H9 (cell line): ENCODE results near the gene RAB40B. TPM values are rescaled to one million over a fixed set of nuclear protein-coding genes. Genes with fewer than 3 reads are reported as not detected.

Experiments
- DNase-seq: peaks from one replicate; pipeline ENCODE4 v3.0.0-alpha.2; 2017
- H2AFZ ChIP-seq: one replicate; pipeline ENCODE4 v1.6.1; 2013; ENCODE audit warnings: mild to moderate bottlenecking, low read length, control low read depth, moderate library complexity
- H2AK5ac ChIP-seq: 2 replicates; pipeline ENCODE4 v1.6.1; 2013; ENCODE audit warnings: low read length, control low read depth, mixed read lengths; ENCODE audit not compliant: insufficient read length
- H2BK120ac ChIP-seq: one replicate; pipeline ENCODE4 v1.6.1; 2013; ENCODE audit warnings: low read depth, mild to moderate bottlenecking, low read length, control low read depth, inconsistent platforms; ENCODE audit not compliant: poor library complexity, severe bottlenecking
- H2BK12ac ChIP-seq: 2 replicates; pipeline ENCODE4 v1.6.1; 2013; ENCODE audit warnings: low read length, control low read depth, mixed read lengths, low read depth; ENCODE audit not compliant: insufficient read length
- H2BK15ac ChIP-seq: 2 replicates; pipeline ENCODE4 v1.6.1; 2013; ENCODE audit warnings: low read depth, low read length, control low read depth
- H2BK20ac ChIP-seq: one replicate; pipeline ENCODE4 v1.6.1; 2013; ENCODE audit warnings: low read depth, mild to moderate bottlenecking, low read length, control low read depth, inconsistent platforms; ENCODE audit not compliant: poor library complexity, severe bottlenecking
- H2BK5ac ChIP-seq: 2 replicates; pipeline ENCODE4 v1.6.1; 2013; ENCODE audit warnings: low read length, control low read depth, mixed read lengths; ENCODE audit not compliant: insufficient read length
- H3K14ac ChIP-seq: 2 replicates; pipeline ENCODE4 v1.6.1; 2013; ENCODE audit warnings: low read length, control low read depth; ENCODE audit not compliant: insufficient read depth
- H3K18ac ChIP-seq: 2 replicates; pipeline ENCODE4 v1.6.1; 2013; ENCODE audit warnings: low read depth, mild to moderate bottlenecking, mixed read lengths, low read length, control low read depth; ENCODE audit not compliant: insufficient read length
- H3K23ac ChIP-seq: 2 replicates; pipeline ENCODE4 v1.6.1; 2013; ENCODE audit warnings: low read length, control low read depth, mixed read lengths, low read depth; ENCODE audit not compliant: insufficient read length
- H3K23me2 ChIP-seq: 2 replicates; pipeline ENCODE4 v1.6.1; 2013; ENCODE audit warnings: low read depth, mild to moderate bottlenecking, mixed read lengths, low read length, control low read depth; ENCODE audit not compliant: insufficient read length, poor library complexity, severe bottlenecking
- H3K27ac ChIP-seq: 2 replicates; pipeline ENCODE4 v1.5.1; 2013; ENCODE audit warnings: low read length, control low read depth, mixed read lengths, low read depth; ENCODE audit not compliant: insufficient read length
- H3K27me3 ChIP-seq: 2 replicates; pipeline ENCODE4 v1.6.1; 2013; ENCODE audit warnings: low read length, control low read depth, inconsistent platforms; ENCODE audit not compliant: insufficient read depth
- H3K4ac ChIP-seq: 2 replicates; pipeline ENCODE4 v1.6.1; 2013; ENCODE audit warnings: low read depth, mild to moderate bottlenecking, control low read depth, inconsistent platforms, low read length, moderate library complexity
- H3K4me1 ChIP-seq: 2 replicates; pipeline ENCODE4 v1.6.1; 2013; ENCODE audit warnings: low read length, control low read depth, inconsistent platforms; ENCODE audit not compliant: insufficient read depth
- H3K4me2 ChIP-seq: 2 replicates; pipeline ENCODE4 v1.6.1; 2013; ENCODE audit warnings: low read length, control low read depth, mixed read lengths; ENCODE audit not compliant: insufficient read length, insufficient read depth
- H3K56ac ChIP-seq: 2 replicates; pipeline ENCODE4 v1.6.1; 2013; ENCODE audit warnings: low read depth, mild to moderate bottlenecking, mixed read lengths, low read length, control low read depth; ENCODE audit not compliant: insufficient read length
- H3K79me1 ChIP-seq: 2 replicates; pipeline ENCODE4 v1.6.1; 2013; ENCODE audit warnings: low read depth, mild to moderate bottlenecking, moderate library complexity, low read length, control low read depth, inconsistent platforms; ENCODE audit not compliant: insufficient read depth, poor library complexity, severe bottlenecking
- H3K79me2 ChIP-seq: 2 replicates; pipeline ENCODE4 v1.6.1; 2013; ENCODE audit warnings: low read length, control low read depth, inconsistent platforms; ENCODE audit not compliant: insufficient read depth
- H3K9ac ChIP-seq: 2 replicates; pipeline ENCODE4 v1.6.1; 2013; ENCODE audit warnings: low read length, control low read depth, mixed read lengths; ENCODE audit not compliant: insufficient read length; ENCODE audit errors: extremely low read depth
- H3K9me3 ChIP-seq: one replicate; pipeline ENCODE4 v1.6.1; 2013; ENCODE audit warnings: low read depth, low read length, inconsistent platforms; ENCODE audit not compliant: control insufficient read depth
- H3T11ph ChIP-seq: one replicate; pipeline ENCODE4 v1.6.1; 2013; ENCODE audit warnings: mild to moderate bottlenecking, low read length, control low read depth, inconsistent platforms
- H4K20me1 ChIP-seq: one replicate; pipeline ENCODE4 v1.6.1; 2013; ENCODE audit not compliant: control insufficient read depth, insufficient read length, insufficient read depth
- H4K5ac ChIP-seq: 2 replicates; pipeline ENCODE4 v1.6.1; 2013; ENCODE audit warnings: low read depth, mild to moderate bottlenecking, mixed read lengths, low read length, control low read depth; ENCODE audit not compliant: insufficient read length
- H4K8ac ChIP-seq: replicated peaks from 2 replicates; pipeline ENCODE4 v1.6.1; 2013; ENCODE audit warnings: low read length, control low read depth, mixed read lengths, low read depth; ENCODE audit not compliant: insufficient read length
- H4K91ac ChIP-seq: 2 replicates; pipeline ENCODE4 v1.6.1; 2013; ENCODE audit warnings: low read depth, mild to moderate bottlenecking, moderate library complexity, mixed read lengths, low read length, control low read depth; ENCODE audit not compliant: insufficient read length
- H3K27ac Mint-ChIP-seq, 3 experiments: 2 replicates in 2 of 3; 3 replicates in 1 of 3; pipeline ENCODE4 v1.8.0; 2020 to 2021; ENCODE audit warnings: mixed read lengths in 3 of 3, mild to moderate bottlenecking in 1 of 3, moderate library complexity in 1 of 3
- H3K27me3 Mint-ChIP-seq: 2 replicates; pipeline ENCODE4 v1.8.0; 2021; ENCODE audit warnings: low read depth, mild to moderate bottlenecking, moderate library complexity, mixed read lengths
- H3K36me3 Mint-ChIP-seq, 3 experiments: 2 replicates in 2 of 3; 3 replicates in 1 of 3; pipeline ENCODE4 v1.8.0; 2020 to 2021; ENCODE audit warnings: low read depth in 3 of 3, mixed read lengths in 3 of 3; ENCODE audit not compliant: insufficient read depth in 1 of 3
- H3K4me1 Mint-ChIP-seq, 2 experiments: 2 replicates each; pipeline ENCODE4 v1.8.0; 2020; ENCODE audit warnings: mixed read lengths in 2 of 2
- H3K4me3 Mint-ChIP-seq, 2 experiments: 2 replicates in 1 of 2; 3 replicates in 1 of 2; pipeline ENCODE4 v1.8.0; 2020 to 2021; ENCODE audit warnings: mild to moderate bottlenecking in 2 of 2, mixed read lengths in 2 of 2, moderate library complexity in 1 of 2
- H3K9me3 Mint-ChIP-seq, 2 experiments: 2 replicates in 1 of 2; 3 replicates in 1 of 2; pipeline ENCODE4 v1.8.0; 2020; ENCODE audit warnings: mild to moderate bottlenecking in 2 of 2, mixed read lengths in 2 of 2, moderate library complexity in 1 of 2
- CTCF ChIP-seq: fragments of 200-600 bp; sonication (generic); conservative IDR thresholded peaks from 3 replicates; pipeline ENCODE4 v1.8.0; 2021; ENCODE audit warnings: antibody characterized with exemption, mild to moderate bottlenecking
- WGBS: extraction: QIAGEN DNeasy Blood & Tissue Kit; methylation state at CpG from one replicate; pipeline ENCODE4 v1.1.7; 2013; ENCODE audit warnings: missing lambda C conversion rate, low lambda C conversion rate, mixed read lengths; ENCODE audit not compliant: insufficient read length; ENCODE audit errors: extremely low coverage; 5-methylcytosine and 5-hydroxymethylcytosine counted together
- total RNA-seq: library from RNA; stranded (reverse); gene quantifications from 2 replicates; pipeline ENCODE4 v1.2.1, GENCODE V29; 2021

The RAB40B gene
- total RNA-seq, 1 experiment from 2014 or later = 3.5 TPM

GRCh38 chr17:82684228-82684841 lies 14.2 kb downstream of the RAB40B start:
- H3K9me3 Mint-ChIP-seq = peaks cover 10 to 12% of the 10 kb centered on the region in 2 experiments

More at GRCh38 chr17:82684228-82684841, 14.2 kb downstream of the RAB40B start:
- Histone ChIP-seq H3K27ac (no peak overlapping the region), H4K91ac (no peak overlapping the region), H3K79me1 (no peaks in the 10 kb centered on the region), H3K23me2 (no peaks in the 10 kb centered on the region), H4K20me1 (no peaks in the 10 kb centered on the region), H3K9me3 (no peaks in the 10 kb centered on the region), H3K18ac (no peak overlapping the region), H4K5ac (no peak overlapping the region), H2BK12ac (no peak overlapping the region), H3T11ph (no peak overlapping the region), H2BK20ac (no peak overlapping the region), H2BK15ac (no peak overlapping the region), H3K4me2 (no peak overlapping the region), H3K14ac (no peak overlapping the region), H3K27me3 (no peaks in the 10 kb centered on the region), H2AK5ac (no peak overlapping the region), H3K79me2 (no peaks in the 10 kb centered on the region; the same call in 1 of the 2 replicates), H2AFZ (no peak overlapping the region), H3K9ac (no peak overlapping the region), H3K23ac (no peak overlapping the region), H3K4ac (no peak overlapping the region), H2BK5ac (no peak overlapping the region), H3K56ac (no peak overlapping the region), H2BK120ac (no peak overlapping the region), H3K4me1 (no peaks in the 10 kb centered on the region), H4K8ac (no peak overlapping the region)
- H3K4me3 Mint-ChIP-seq = no peak overlapping the region
- DNase-seq = no peak
- WGBS = no CpG with 5 or more reads among the region's 13 CpGs
- no peaks in the 10 kb centered on the region for H3K4me1 Mint-ChIP-seq
- H3K27ac Mint-ChIP-seq = peak overlapping the region in 1 of 3 experiments; percentile 65; a peak in 1 of 7 replicates
- peaks cover 0 to 3% (median 0%) of the 10 kb centered on the region in 3 experiments; a peak in 2 of 7 replicates for H3K36me3 Mint-ChIP-seq
- H3K27me3 Mint-ChIP-seq = no peaks in the 10 kb centered on the region; the same call in none of the 2 replicates
- TF ChIP-seq CTCF = no peak
